GM23338 (cell line): ENCODE measurements around the gene CDK18. TPM values are rescaled to one million over a fixed set of nuclear protein-coding genes. Genes with fewer than 3 reads are reported as not detected.

ENCODE experiments used
- ATAC-seq: fragments of 200-7000 bp; cut with Tn5 transposase; 3 replicates; pipeline ENCODE4 v1.9.1; 2020
- DNase-seq: peaks from one replicate; pipeline ENCODE4 v3.0.0-alpha.2; 2015; ENCODE audit warnings: low spot score
- H2AFZ ChIP-seq: fragments of 200-600 bp; sonication (generic); 2 replicates; pipeline ENCODE4 v1.8.0; 2016; ENCODE audit warnings: antibody characterized with exemption, mild to moderate bottlenecking, moderate library complexity
- H3F3A ChIP-seq: fragments of 200-600 bp; sonication (generic); replicated peaks from 2 replicates; pipeline ENCODE4 v1.8.0; 2017; ENCODE audit warnings: antibody characterized with exemption, mixed run types, low read depth
- H3K27ac ChIP-seq: fragments of 200-600 bp; sonication (generic); 2 replicates; pipeline ENCODE4 v1.6.1; 2016; ENCODE audit warnings: low read depth
- H3K27me3 ChIP-seq: fragments of 200-600 bp; sonication (generic); 2 replicates; pipeline ENCODE4 v1.8.0; 2016; ENCODE audit warnings: mild to moderate bottlenecking, mixed run types, moderate library complexity; ENCODE audit not compliant: insufficient read depth
- H3K36me3 ChIP-seq: fragments of 200-600 bp; sonication (generic); 2 replicates; pipeline ENCODE4 v1.8.0; 2016; ENCODE audit warnings: mild to moderate bottlenecking; ENCODE audit not compliant: insufficient read depth
- H3K4me1 ChIP-seq: fragments of 200-600 bp; sonication (generic); 2 replicates; pipeline ENCODE4 v1.8.0; 2016; ENCODE audit warnings: mild to moderate bottlenecking, moderate library complexity; ENCODE audit not compliant: insufficient read depth
- H3K4me2 ChIP-seq: fragments of 200-600 bp; sonication (generic); 2 replicates; pipeline ENCODE4 v1.7.1; 2017; ENCODE audit warnings: mixed run types
- H3K4me3 ChIP-seq: fragments of 200-600 bp; sonication (generic); 2 replicates; pipeline ENCODE4 v1.6.1; 2016; ENCODE audit warnings: mixed run types
- H3K79me2 ChIP-seq: fragments of 200-600 bp; sonication (generic); replicated peaks from 2 replicates; pipeline ENCODE4 v1.8.0; 2017; ENCODE audit warnings: mild to moderate bottlenecking; ENCODE audit not compliant: insufficient read depth
- H3K9me2 ChIP-seq: fragments of 200-600 bp; sonication (generic); 2 replicates; pipeline ENCODE4 v1.8.0; 2017; ENCODE audit not compliant: insufficient read depth
- H4K20me1 ChIP-seq: fragments of 200-600 bp; sonication (generic); replicated peaks from 2 replicates; pipeline ENCODE4 v1.8.0; 2017; ENCODE audit warnings: mild to moderate bottlenecking; ENCODE audit not compliant: insufficient read depth
- H3K27ac Mint-ChIP-seq: 2 replicates; pipeline ENCODE4 v1.8.0; 2020; ENCODE audit warnings: inconsistent platforms, mild to moderate bottlenecking, moderate library complexity, mixed read lengths
- H3K27me3 Mint-ChIP-seq: 3 replicates; pipeline ENCODE4 v1.8.0; 2022; ENCODE audit warnings: low read depth, mild to moderate bottlenecking, moderate library complexity, mixed read lengths, inconsistent platforms; ENCODE audit not compliant: insufficient read depth, poor library complexity
- H3K36me3 Mint-ChIP-seq: 3 replicates; pipeline ENCODE4 v1.8.0; 2021; ENCODE audit warnings: low read depth, mild to moderate bottlenecking, inconsistent platforms, moderate library complexity, mixed read lengths
- H3K4me1 Mint-ChIP-seq: 3 replicates; pipeline ENCODE4 v1.8.0; 2020; ENCODE audit warnings: mild to moderate bottlenecking, inconsistent platforms, mixed read lengths
- H3K4me3 Mint-ChIP-seq: 3 replicates; pipeline ENCODE4 v1.8.0; 2021; ENCODE audit warnings: moderate library complexity, mild to moderate bottlenecking, inconsistent platforms, mixed read lengths
- H3K9me3 Mint-ChIP-seq: 3 replicates; pipeline ENCODE4 v1.8.0; 2020; ENCODE audit warnings: moderate library complexity, mild to moderate bottlenecking, inconsistent platforms, mixed read lengths
- EZH2 ChIP-seq: fragments of 200-600 bp; sonication (generic); IDR thresholded peaks from one replicate; pipeline ENCODE4 v1.8.0; 2017; ENCODE audit warnings: antibody characterized with exemption, mild to moderate bottlenecking, low read depth; ENCODE audit not compliant: unreplicated experiment
- JUNB ChIP-seq: IDR thresholded peaks from one replicate; pipeline ENCODE4 v1.6.1; 2016; ENCODE audit warnings: antibody characterized with exemption; ENCODE audit not compliant: unreplicated experiment
- NANOG ChIP-seq: IDR thresholded peaks from 2 replicates; pipeline ENCODE4 v1.6.1; 2016; ENCODE audit warnings: antibody characterized with exemption, borderline replicate concordance
- STAT1 ChIP-seq: IDR thresholded peaks from one replicate; pipeline ENCODE4 v1.6.1; 2016; ENCODE audit warnings: antibody characterized with exemption; ENCODE audit not compliant: unreplicated experiment
- ZNF114 ChIP-seq: fragments of 250-450 bp; sonication (Bioruptor Pico); IDR thresholded peaks from 2 replicates; pipeline ENCODE4 v1.5.0; 2020; ENCODE audit warnings: mild to moderate bottlenecking, moderate library complexity
- ZNF331 ChIP-seq: fragments of 250-450 bp; sonication (Bioruptor Pico); IDR thresholded peaks from 2 replicates; pipeline ENCODE4 v1.5.0; 2020; ENCODE audit warnings: low read depth, mild to moderate bottlenecking, moderate library complexity
- ZNF462 ChIP-seq: fragments of 250-450 bp; sonication (Bioruptor Pico); IDR thresholded peaks from 2 replicates; pipeline ENCODE4 v1.5.0; 2020; ENCODE audit warnings: mild to moderate bottlenecking, moderate library complexity
- polyA plus RNA-seq: library from polyadenylated mRNA; unstranded; fragments of >200 nt; fragmentation: Nextera tagmentation; extraction: Ambion mirVana; gene quantifications from 2 replicates; pipeline ENCODE4 v1.2.1, GENCODE V29; 2016
- total RNA-seq: library from RNA; depleted of rRNA; stranded (reverse); fragments of >200 nt; shearing (Covaris generic); gene quantifications from 2 replicates; pipeline ENCODE4 v1.2.3, GENCODE V29; 2014

CDK18 gene
- total and polyA plus RNA-seq, 2 experiments from 2014 or later = 21.1 to 46.5 TPM

DNA sequence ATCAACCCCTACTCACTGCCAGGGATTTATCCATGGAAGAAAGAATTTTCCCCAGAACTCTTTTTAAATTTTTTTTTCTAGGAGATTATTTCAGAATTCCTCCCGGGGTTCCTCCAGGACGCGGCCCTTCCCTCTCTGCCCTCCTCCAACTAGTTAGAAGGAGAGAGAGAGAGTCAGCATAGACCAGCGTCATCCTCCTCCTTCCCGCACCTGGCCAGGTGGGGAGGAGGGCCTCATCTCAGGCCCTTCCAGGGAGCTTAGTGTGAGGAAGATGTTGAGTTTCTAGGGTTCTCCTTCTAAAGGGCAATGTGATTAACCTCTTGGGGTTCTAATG, 63.6 kb downstream of the CDK18 start (continued):
- no peak for TF ChIP-seq ZNF462
- no peak for TF ChIP-seq STAT1
- TF ChIP-seq ZNF114 = no peak
- no peak for TF ChIP-seq JUNB
- TF ChIP-seq NANOG = no peak

GRCh38 chr1:205568469-205569361, 64.2 kb downstream of the CDK18 start:
- peaks cover 72% of the 10 kb centered on the region for H3K27me3 ChIP-seq
- H3K4me3 Mint-ChIP-seq = peak overlapping the region; percentile 72
- no peaks in the 10 kb centered on the region for H3K36me3 ChIP-seq
- H3K9me2 ChIP-seq = no peaks in the 10 kb centered on the region
- ATAC-seq (peak; percentile 17), DNase-seq (peak; percentile 37)
- no peaks in the 10 kb centered on the region for H4K20me1 ChIP-seq
- no peaks in the 10 kb centered on the region for H3K79me2 ChIP-seq
- 0 out of 2 replicates have a peak, but pooled peaks cover 5% of the 10 kb centered on the region for H3F3A ChIP-seq
- peaks cover 11% of the 10 kb centered on the region for H3K4me1 ChIP-seq
- peak overlapping the region; percentile 88 for H3K4me2 ChIP-seq
- peaks cover 19% of the 10 kb centered on the region for H3K4me1 Mint-ChIP-seq
- peak overlapping the region; percentile 96; the same call in 1 of the 2 replicates for H2AFZ ChIP-seq
- TF ChIP-seq ZNF331 (CRISPR knock-in tag) (no peak), EZH2 (peak; percentile 70)
- H3K27me3 Mint-ChIP-seq = peaks cover 47% of the 10 kb centered on the region
- H3K4me3 ChIP-seq = peak overlapping the region; percentile 61
- no peaks in the 10 kb centered on the region for H3K36me3 Mint-ChIP-seq
- H3K27ac Mint-ChIP-seq = no peak overlapping the region
- H3K27ac ChIP-seq = no peak overlapping the region
- no peaks in the 10 kb centered on the region for H3K9me3 Mint-ChIP-seq
